GM18526 (cell line): ENCODE results near the gene TTLL12.

Source experiments
- POLR2A ChIP-seq: IDR thresholded peaks from 3 replicates; pipeline ENCODE4 v1.6.1; 2011; ENCODE audit not compliant: insufficient read length; ENCODE audit errors: extremely low read depth

The TTLL12 gene

GRCh38 chr22:43118953-43119458 lies 67.9 kb downstream of the TTLL12 start:
- TF ChIP-seq POLR2A = no peak

GRCh38 chr22:43118024-43118849 lies 68.7 kb downstream of the TTLL12 start:
- no peak for TF ChIP-seq POLR2A

- TF ChIP-seq POLR2A = no peak
Observed at GRCh38 chr22:43116932-43117331, 70.0 kb downstream of the TTLL12 start.
